ENCODE measurements around the gene PHF19.

GRCh38 chr9:120863833-120864232, 13.2 kb downstream of the PHF19 start:
- TF ChIP-seq POLR2AphosphoS5 (IDR thresholded peaks at IDR 0.05; ENCODE audit: borderline replicate concordance, low read depth, low read length), result no peak
- TF ChIP-seq EZH2 (IDR thresholded peaks at IDR 0.05), result no peak
